Measurements from ENCODE around the gene TMBIM6. TPM values are rescaled to one million over a fixed set of nuclear protein-coding genes. Genes with fewer than 3 reads are reported as not detected.
"Not testable (repeated sequence)": the region's sequence is repeated elsewhere in the genome, so short reads cannot be mapped to it uniquely, and the experiment has no call there.

The TMBIM6 gene
- total and polyA plus RNA-seq, 2 experiments from 2014 or later: 510 to 891 TPM

GRCh38 chr12:49720214-49720613 lies 21.1 kb upstream of the TMBIM6 start:
- in situ Hi-C loops (cut with MboI): no loop called here
- 11 to 14% methylated on average over 1 of the region's 1 CpG for WGBS, 2 experiments (ENCODE audit: low coverage in 1 of 2, low lambda C conversion rate in 2 of 2, missing lambda C conversion rate in 2 of 2)
- DNase-seq: peak; percentile 51

GRCh38 chr12:49721355-49721754 lies 20.0 kb upstream of the TMBIM6 start:
- H3K79me2 ChIP-seq (ENCODE audit: insufficient read depth); H3K9me3 ChIP-seq (ENCODE audit: low read depth); H3F3A ChIP-seq (ENCODE audit: insufficient read depth); in situ Hi-C loops (cut with MboI); H3K9ac ChIP-seq; H4K20me1 ChIP-seq (ENCODE audit: insufficient read depth); H3K4me3 ChIP-seq; H3K36me3 ChIP-seq (ENCODE audit: low read depth); H3K27ac ChIP-seq; H3K4me2 ChIP-seq (ENCODE audit: unreplicated experiment); H3K9me2 ChIP-seq (ENCODE audit: insufficient read depth); DNase-seq; H3K4me1 ChIP-seq (ENCODE audit: insufficient read depth); H2AFZ ChIP-seq; H3K27me3 ChIP-seq (replicated peaks; ENCODE audit: insufficient read depth): not testable (repeated sequence)
- 69 to 79% methylated on average over 3 of the region's 3 CpGs for WGBS, 2 experiments (ENCODE audit: low coverage in 1 of 2, low lambda C conversion rate in 2 of 2, missing lambda C conversion rate in 2 of 2)

More at GRCh38 chr12:49720214-49720613, 21.1 kb upstream of the TMBIM6 start:
- TF ChIP-seq EZH2phosphoT487 (IDR thresholded peaks at IDR 0.05; ENCODE audit: insufficient read depth, low read depth) (no peak), EZH2 (IDR thresholded peaks at IDR 0.05; ENCODE audit: insufficient read depth, poor library complexity, severe bottlenecking) (no peak)
- Histone ChIP-seq H3K9me2 (ENCODE audit: insufficient read depth) (no peaks in the 10 kb centered on the region), H3K4me1 (ENCODE audit: insufficient read depth) (no peaks in the 10 kb centered on the region), H2AFZ (no peak overlapping the region), H3K27me3 (replicated peaks; ENCODE audit: insufficient read depth) (peaks cover 4% of the 10 kb centered on the region; the same call in 1 of the 2 replicates), H3K27ac (no peak overlapping the region), H3K79me2 (ENCODE audit: insufficient read depth) (no peaks in the 10 kb centered on the region), H3K36me3 (ENCODE audit: low read depth) (no peaks in the 10 kb centered on the region), H3K4me2 (ENCODE audit: unreplicated experiment) (no peak overlapping the region), H3K9ac (no peak overlapping the region), H3K9me3 (ENCODE audit: low read depth) (no peaks in the 10 kb centered on the region), H4K20me1 (ENCODE audit: insufficient read depth) (no peaks in the 10 kb centered on the region), H3F3A (ENCODE audit: insufficient read depth) (no peaks in the 10 kb centered on the region), H3K4me3 (no peak overlapping the region)

- DNase-seq: no peak
- no peak overlapping the region for H2AFZ ChIP-seq
- no peaks in the 10 kb centered on the region for H3K9me3 ChIP-seq (ENCODE audit: low read depth)
- no peaks in the 10 kb centered on the region for H3K79me2 ChIP-seq (ENCODE audit: insufficient read depth)
- H4K20me1 ChIP-seq (ENCODE audit: insufficient read depth): no peaks in the 10 kb centered on the region
- no peak overlapping the region for H3K27ac ChIP-seq
- no peaks in the 10 kb centered on the region for H3K36me3 ChIP-seq (ENCODE audit: low read depth)
- H3F3A ChIP-seq (ENCODE audit: insufficient read depth): no peaks in the 10 kb centered on the region
- TF ChIP-seq EZH2phosphoT487 (IDR thresholded peaks at IDR 0.05; ENCODE audit: insufficient read depth, low read depth) (no peak), EZH2 (IDR thresholded peaks at IDR 0.05; ENCODE audit: insufficient read depth, poor library complexity, severe bottlenecking) (no peak)
- no peak overlapping the region for H3K4me3 ChIP-seq
- no peaks in the 10 kb centered on the region for H3K4me1 ChIP-seq (ENCODE audit: insufficient read depth)
- no peaks in the 10 kb centered on the region; the same call in 1 of the 2 replicates for H3K27me3 ChIP-seq (replicated peaks; ENCODE audit: insufficient read depth)
- in situ Hi-C loops (cut with MboI): no loop called here
- no peaks in the 10 kb centered on the region for H3K9me2 ChIP-seq (ENCODE audit: insufficient read depth)
- WGBS, 2 experiments (ENCODE audit: low coverage in 1 of 2, low lambda C conversion rate in 2 of 2, missing lambda C conversion rate in 2 of 2): 72 to 74% methylated on average over 3 of the region's 3 CpGs
- no peak overlapping the region for H3K4me2 ChIP-seq (ENCODE audit: unreplicated experiment)
- no peak overlapping the region for H3K9ac ChIP-seq
These were observed 12.9 kb upstream of the TMBIM6 start for GRCh38 chr12:49728446-49728845.

GRCh38 chr12:49730050-49730449 lies 11.3 kb upstream of the TMBIM6 start:
- no peak overlapping the region for H3K27ac ChIP-seq
- no peak overlapping the region for H3K4me2 ChIP-seq (ENCODE audit: unreplicated experiment)
- TF ChIP-seq EZH2 (IDR thresholded peaks at IDR 0.05; ENCODE audit: insufficient read depth, poor library complexity, severe bottlenecking) (no peak), EZH2phosphoT487 (IDR thresholded peaks at IDR 0.05; ENCODE audit: insufficient read depth, low read depth) (no peak)
- in situ Hi-C loops (cut with MboI): no loop called here
- DNase-seq: no peak
- no peak overlapping the region for H3K4me3 ChIP-seq
- WGBS, 2 experiments (ENCODE audit: low coverage in 1 of 2, low lambda C conversion rate in 2 of 2, missing lambda C conversion rate in 2 of 2): 22 to 46% methylated on average over 1 of the region's 1 CpG
- no peak overlapping the region for H3K9ac ChIP-seq
- H3K9me2 ChIP-seq (ENCODE audit: insufficient read depth): no peaks in the 10 kb centered on the region
- no peaks in the 10 kb centered on the region for H3K36me3 ChIP-seq (ENCODE audit: low read depth)
- no peaks in the 10 kb centered on the region for H3K4me1 ChIP-seq (ENCODE audit: insufficient read depth)
- H4K20me1 ChIP-seq (ENCODE audit: insufficient read depth): no peaks in the 10 kb centered on the region
- H3K79me2 ChIP-seq (ENCODE audit: insufficient read depth): no peaks in the 10 kb centered on the region
- no peaks in the 10 kb centered on the region for H3K9me3 ChIP-seq (ENCODE audit: low read depth)
- H3F3A ChIP-seq (ENCODE audit: insufficient read depth): no peaks in the 10 kb centered on the region
- no peaks in the 10 kb centered on the region; the same call in 1 of the 2 replicates for H3K27me3 ChIP-seq (replicated peaks; ENCODE audit: insufficient read depth)
- no peak overlapping the region for H2AFZ ChIP-seq

- Histone ChIP-seq H3K79me2 (ENCODE audit: insufficient read depth) (no peaks in the 10 kb centered on the region), H3K4me2 (ENCODE audit: unreplicated experiment) (no peak overlapping the region), H3K4me3 (no peak overlapping the region), H3K9me2 (ENCODE audit: insufficient read depth) (no peaks in the 10 kb centered on the region), H2AFZ (no peak overlapping the region), H3K36me3 (ENCODE audit: low read depth) (no peaks in the 10 kb centered on the region), H3K9ac (no peak overlapping the region), H3K4me1 (ENCODE audit: insufficient read depth) (no peaks in the 10 kb centered on the region), H3K9me3 (ENCODE audit: low read depth) (no peaks in the 10 kb centered on the region), H3K27ac (no peak overlapping the region), H4K20me1 (ENCODE audit: insufficient read depth) (no peaks in the 10 kb centered on the region), H3F3A (ENCODE audit: insufficient read depth) (no peaks in the 10 kb centered on the region), H3K27me3 (replicated peaks; ENCODE audit: insufficient read depth) (no peaks in the 10 kb centered on the region; the same call in 1 of the 2 replicates)
- TF ChIP-seq EZH2phosphoT487 (IDR thresholded peaks at IDR 0.05; ENCODE audit: insufficient read depth, low read depth) (no peak), EZH2 (IDR thresholded peaks at IDR 0.05; ENCODE audit: insufficient read depth, poor library complexity, severe bottlenecking) (no peak)
- DNase-seq: peak; percentile 52
- in situ Hi-C loops (cut with MboI): no loop called here
- WGBS, 2 experiments (ENCODE audit: low coverage in 1 of 2, low lambda C conversion rate in 2 of 2, missing lambda C conversion rate in 2 of 2): 81 to 87% methylated on average over 3 of the region's 3 CpGs
These were observed 10.7 kb upstream of the TMBIM6 start for GRCh38 chr12:49730568-49731101.

Measured in GM23248 (cell line).